NCI-H2081 (cell line): Measurements from ENCODE around the gene EIF1AD.
"Not testable (repeated sequence)": the region's sequence is repeated elsewhere in the genome, so short reads cannot be mapped to it uniquely, and the experiment has no call there.

Source experiments
- DNase-seq, 2 experiments: peaks; one replicate each; lab custom pipeline; 2025; lab: John Stamatoyannopoulos, UW

The EIF1AD gene

DNA sequence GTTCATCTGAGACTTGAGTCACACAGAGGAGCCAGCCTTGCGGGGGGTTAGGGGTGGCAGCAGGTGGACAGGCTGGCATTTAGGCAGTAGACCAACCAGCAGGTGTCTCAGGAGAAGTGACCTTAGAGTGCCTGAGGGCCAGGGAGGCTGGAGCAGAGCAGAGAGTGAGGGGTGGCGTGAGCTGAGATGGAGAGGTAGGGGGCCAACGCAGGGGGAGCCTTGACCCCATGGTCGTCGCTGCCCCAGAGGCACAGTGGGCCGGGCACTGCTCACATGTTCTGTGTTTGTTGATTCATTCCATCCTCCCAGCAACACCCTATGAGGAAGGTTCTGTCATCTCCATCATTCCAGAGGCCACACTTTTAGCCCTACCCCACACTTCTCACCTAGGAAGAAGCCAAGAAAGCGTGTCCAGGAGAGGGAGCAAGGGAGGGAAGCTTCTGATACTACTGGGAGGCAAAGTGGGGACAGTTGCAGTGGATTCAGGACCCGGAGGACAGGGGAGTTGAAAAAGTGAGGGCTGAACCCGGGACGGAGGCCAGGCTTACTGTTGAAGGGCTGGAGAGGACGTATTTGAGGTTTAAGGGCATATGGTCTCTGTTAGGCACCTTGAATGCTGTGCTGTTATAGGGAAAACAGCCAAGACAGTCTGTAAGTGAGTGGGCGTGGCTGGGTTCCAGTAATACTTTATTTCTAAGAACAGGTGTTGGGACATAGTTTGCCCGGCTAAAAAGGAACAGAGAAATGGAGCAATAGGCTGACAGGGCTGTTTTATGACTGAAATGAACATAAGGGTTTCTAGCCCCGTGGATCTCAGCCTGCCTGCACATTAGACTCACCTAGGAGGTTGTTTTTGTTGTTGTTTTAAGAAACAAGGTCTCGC lies 33.1 kb downstream of the EIF1AD start:
- no peak for DNase-seq

- no peak for DNase-seq
These were observed 34.5 kb downstream of the EIF1AD start for GRCh38 chr11:65967329-65967934.

GRCh38 chr11:65965986-65966762 lies 35.8 kb downstream of the EIF1AD start:
- no peak for DNase-seq

- no peak for DNase-seq
These were observed 37.1 kb downstream of the EIF1AD start for GRCh38 chr11:65964906-65965305.

DNA sequence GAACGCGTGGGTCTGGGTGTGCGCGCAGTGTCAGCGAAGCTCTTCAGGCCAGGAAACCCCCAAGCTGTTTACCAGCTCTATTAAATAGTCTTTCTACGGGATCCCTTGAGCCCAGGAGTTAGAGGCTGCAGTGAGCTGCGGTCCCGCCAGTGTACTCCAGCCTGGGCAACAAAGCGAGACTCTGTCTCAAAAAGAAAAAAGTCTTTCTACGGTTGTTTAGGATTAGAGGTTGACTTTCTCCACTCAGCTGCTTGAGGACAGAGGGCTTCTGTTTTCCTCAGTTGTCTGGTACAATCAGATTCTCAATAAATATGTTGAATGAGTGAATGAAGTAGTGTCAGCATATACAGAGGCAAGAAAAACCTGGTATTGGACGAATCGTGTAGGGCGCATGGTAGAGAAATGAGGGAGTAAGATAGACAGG lies 39.8 kb downstream of the EIF1AD start:
- DNase-seq: no peak

- peak; percentile 97 for DNase-seq
These were observed 40.5 kb downstream of the EIF1AD start, which contains the start of gene SART1 for GRCh38 chr11:65961267-65962140. SART1 (plus strand) TSS chr11:65961734; CDS start chr11:65961781, 47 bp downstream.

GRCh38 chr11:65960824-65961266 lies 41.1 kb downstream of the EIF1AD start:
- DNase-seq: no peak

- DNase-seq: no peak
These were observed 43.1 kb downstream of the EIF1AD start for GRCh38 chr11:65958774-65959420.

DNA sequence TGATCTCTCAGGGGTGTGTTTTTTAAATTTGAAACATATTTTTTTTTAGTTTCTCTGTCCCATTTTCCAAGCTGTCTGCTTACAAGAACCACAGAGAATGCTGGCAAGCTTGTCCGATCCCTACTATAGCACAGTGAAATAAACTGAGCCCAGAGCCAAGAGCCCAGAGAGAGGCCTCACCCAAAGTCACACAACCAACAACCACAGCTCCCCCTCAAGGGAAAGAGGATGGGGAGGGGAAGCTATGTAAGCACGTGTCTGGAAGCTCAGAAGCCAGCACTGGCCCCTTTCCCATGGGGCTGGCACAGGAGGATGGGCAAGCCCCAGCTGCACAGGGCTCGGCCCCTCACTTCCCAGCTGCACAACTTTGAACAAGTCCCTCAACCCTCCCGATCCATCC lies 43.7 kb downstream of the EIF1AD start:
- no peak for DNase-seq

GRCh38 chr11:65954771-65955170 lies 47.2 kb downstream of the EIF1AD start:
- no peak for DNase-seq

DNA sequence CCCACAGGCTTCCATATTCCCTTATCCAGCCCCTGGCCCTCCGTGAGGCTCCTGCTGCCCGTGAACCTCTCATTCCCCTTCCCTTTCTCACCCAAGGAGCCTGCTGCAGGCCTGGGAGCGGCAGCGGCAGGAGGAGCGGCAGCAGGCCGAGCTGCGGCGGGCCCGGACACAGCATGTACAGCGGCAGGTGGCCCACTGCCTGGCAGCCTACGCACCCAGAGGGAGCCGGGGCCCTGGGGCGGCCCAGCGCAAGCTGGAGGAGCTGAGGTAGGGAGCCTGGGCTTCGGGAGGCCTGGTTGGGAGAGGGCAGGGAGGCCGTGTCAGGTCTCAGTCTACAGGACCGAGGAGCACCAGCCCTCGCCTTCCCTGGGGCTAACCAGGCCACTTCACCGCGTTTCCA lies 48.5 kb downstream of the EIF1AD start:
- no peak for DNase-seq

GRCh38 chr11:65952052-65952521 lies 49.9 kb downstream of the EIF1AD start:
- no peak for DNase-seq

DNA sequence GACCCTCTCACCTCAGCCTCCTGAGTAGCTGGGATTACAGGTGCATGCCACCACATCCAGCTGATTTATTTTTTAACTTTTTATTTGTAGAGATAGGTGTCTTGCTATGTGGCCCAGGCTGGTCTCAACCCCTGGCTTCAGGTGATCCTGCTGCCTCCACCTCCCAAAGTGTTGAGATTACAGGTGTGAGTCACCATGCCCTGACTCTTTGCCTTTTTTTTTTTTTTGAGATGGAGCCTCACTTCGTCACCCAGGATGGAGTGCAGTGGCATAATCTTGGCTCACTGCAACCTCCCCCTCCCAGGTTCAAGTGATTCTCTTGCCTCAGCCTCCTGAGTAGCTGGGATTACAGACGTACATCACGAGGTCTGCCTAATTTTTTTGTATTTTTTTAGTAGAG lies 50.3 kb downstream of the EIF1AD start:
- not testable (repeated sequence) for DNase-seq

GRCh38 chr11:65950711-65951110 lies 51.2 kb downstream of the EIF1AD start:
- not testable (repeated sequence) for DNase-seq

- DNase-seq: no peak
These were observed 54.3 kb downstream of the EIF1AD start for GRCh38 chr11:65947603-65948125.

- no peak for DNase-seq
These were observed 54.8 kb downstream of the EIF1AD start for GRCh38 chr11:65947133-65947532.

- DNase-seq: no peak
These were observed 55.3 kb downstream of the EIF1AD start for GRCh38 chr11:65946655-65947054.
